Measurements from ENCODE around the gene ILF2.
A peak's percentile ranks its signal among the peaks of the same experiment; 100 is the strongest.

ILF2 gene

GRCh38 chr1:153617663-153618062, 53.1 kb downstream of the ILF2 start:
- H3K9ac ChIP-seq (ENCODE audit: low read depth, low read length) = peak overlapping the region; percentile 14
- no peaks in the 10 kb centered on the region for H3K9me3 ChIP-seq (replicated peaks; ENCODE audit: low read length)
- peaks cover 31% of the 10 kb centered on the region for H3K36me3 ChIP-seq (ENCODE audit: insufficient read depth, low read length)
- H3K27me3 ChIP-seq (ENCODE audit: control insufficient read depth, insufficient read depth, low read length) = no peaks in the 10 kb centered on the region
- peaks cover 19% of the 10 kb centered on the region for H3K4me1 ChIP-seq (ENCODE audit: control insufficient read depth, insufficient read depth, low read length)
- H3K4me2 ChIP-seq (ENCODE audit: low read length) = no peak overlapping the region
- H3K4me3 ChIP-seq (ENCODE audit: low read length) = no peak overlapping the region

- Histone ChIP-seq H3K27me3 (ENCODE audit: control insufficient read depth, insufficient read depth, low read length) (no peaks in the 10 kb centered on the region), H3K4me1 (ENCODE audit: control insufficient read depth, insufficient read depth, low read length) (peaks cover 19% of the 10 kb centered on the region), H3K4me2 (ENCODE audit: low read length) (no peak overlapping the region), H3K9ac (ENCODE audit: low read depth, low read length) (no peak overlapping the region), H3K4me3 (ENCODE audit: low read length) (no peak overlapping the region), H3K9me3 (replicated peaks; ENCODE audit: low read length) (no peaks in the 10 kb centered on the region), H3K36me3 (ENCODE audit: insufficient read depth, low read length) (peaks cover 25% of the 10 kb centered on the region)
Measured at GRCh38 chr1:153616917-153617311, 53.9 kb downstream of the ILF2 start.

GRCh38 chr1:153616144-153616916, 54.5 kb downstream of the ILF2 start, which contains the start of gene S100A14:
TSS of gene S100A14 (minus strand) at chr1:153616325. CDS start at chr1:153615858, 467 bp downstream.
- H3K36me3 ChIP-seq (ENCODE audit: insufficient read depth, low read length) = peaks cover 28% of the 10 kb centered on the region
- peaks cover 19% of the 10 kb centered on the region for H3K4me1 ChIP-seq (ENCODE audit: control insufficient read depth, insufficient read depth, low read length)
- no peak within 1 kb of the TSS for H3K4me2 ChIP-seq (ENCODE audit: low read length)
- no peak within 1 kb of the TSS for H3K4me3 ChIP-seq (ENCODE audit: low read length)
- no peak within 1 kb of the TSS for H3K9ac ChIP-seq (ENCODE audit: low read depth, low read length)
- no peaks in the 10 kb centered on the region for H3K27me3 ChIP-seq (ENCODE audit: control insufficient read depth, insufficient read depth, low read length)
- no peaks in the 10 kb centered on the region for H3K9me3 ChIP-seq (replicated peaks; ENCODE audit: low read length)

GRCh38 chr1:153615406-153615805, 55.4 kb downstream of the ILF2 start:
- no peaks in the 10 kb centered on the region for H3K9me3 ChIP-seq (replicated peaks; ENCODE audit: low read length)
- H3K4me1 ChIP-seq (ENCODE audit: control insufficient read depth, insufficient read depth, low read length) = peaks cover 23% of the 10 kb centered on the region
- H3K9ac ChIP-seq (ENCODE audit: low read depth, low read length) = no peak overlapping the region
- H3K36me3 ChIP-seq (ENCODE audit: insufficient read depth, low read length) = peaks cover 23% of the 10 kb centered on the region
- H3K27me3 ChIP-seq (ENCODE audit: control insufficient read depth, insufficient read depth, low read length) = no peaks in the 10 kb centered on the region
- H3K4me2 ChIP-seq (ENCODE audit: low read length) = no peak overlapping the region
- no peak overlapping the region for H3K4me3 ChIP-seq (ENCODE audit: low read length)

- Histone ChIP-seq H3K36me3 (ENCODE audit: insufficient read depth, low read length) (peaks cover 21% of the 10 kb centered on the region), H3K9ac (ENCODE audit: low read depth, low read length) (no peak overlapping the region), H3K4me3 (ENCODE audit: low read length) (no peak overlapping the region), H3K27me3 (ENCODE audit: control insufficient read depth, insufficient read depth, low read length) (no peaks in the 10 kb centered on the region), H3K4me1 (ENCODE audit: control insufficient read depth, insufficient read depth, low read length) (peaks cover 28% of the 10 kb centered on the region), H3K9me3 (replicated peaks; ENCODE audit: low read length) (no peaks in the 10 kb centered on the region), H3K4me2 (ENCODE audit: low read length) (no peak overlapping the region)
Measured at GRCh38 chr1:153614906-153615305, 55.9 kb downstream of the ILF2 start.

- Histone ChIP-seq H3K4me2 (ENCODE audit: low read length) (no peak overlapping the region), H3K9ac (ENCODE audit: low read depth, low read length) (no peak overlapping the region), H3K4me3 (ENCODE audit: low read length) (no peak overlapping the region), H3K27me3 (ENCODE audit: control insufficient read depth, insufficient read depth, low read length) (no peaks in the 10 kb centered on the region), H3K4me1 (ENCODE audit: control insufficient read depth, insufficient read depth, low read length) (peaks cover 34% of the 10 kb centered on the region), H3K36me3 (ENCODE audit: insufficient read depth, low read length) (peaks cover 18% of the 10 kb centered on the region), H3K9me3 (replicated peaks; ENCODE audit: low read length) (no peaks in the 10 kb centered on the region)
Measured at GRCh38 chr1:153614189-153614900, 56.4 kb downstream of the ILF2 start.

- H3K36me3 ChIP-seq (ENCODE audit: insufficient read depth, low read length) = peaks cover 10% of the 10 kb centered on the region
- no peaks in the 10 kb centered on the region for H3K27me3 ChIP-seq (ENCODE audit: control insufficient read depth, insufficient read depth, low read length)
- H3K4me3 ChIP-seq (ENCODE audit: low read length) = peak overlapping the region; percentile 92
- peak overlapping the region; percentile 89 for H3K9ac ChIP-seq (ENCODE audit: low read depth, low read length)
- no peaks in the 10 kb centered on the region for H3K9me3 ChIP-seq (replicated peaks; ENCODE audit: low read length)
- peak overlapping the region; percentile 94 for H3K4me2 ChIP-seq (ENCODE audit: low read length)
- peaks cover 41% of the 10 kb centered on the region for H3K4me1 ChIP-seq (ENCODE audit: control insufficient read depth, insufficient read depth, low read length)
Measured at GRCh38 chr1:153613406-153613805, 57.4 kb downstream of the ILF2 start.

- Histone ChIP-seq H3K9me3 (replicated peaks; ENCODE audit: low read length) (no peaks in the 10 kb centered on the region), H3K4me3 (ENCODE audit: low read length) (peak within 1 kb of the TSS; percentile 92), H3K27me3 (ENCODE audit: control insufficient read depth, insufficient read depth, low read length) (no peaks in the 10 kb centered on the region), H3K9ac (ENCODE audit: low read depth, low read length) (peak within 1 kb of the TSS; percentile 89), H3K4me2 (ENCODE audit: low read length) (peak within 1 kb of the TSS; percentile 94), H3K4me1 (ENCODE audit: control insufficient read depth, insufficient read depth, low read length) (peaks cover 46% of the 10 kb centered on the region), H3K36me3 (ENCODE audit: insufficient read depth, low read length) (peaks cover 15% of the 10 kb centered on the region)
Measured at GRCh38 chr1:153612755-153613331, 58.0 kb downstream of the ILF2 start, which contains the start of gene S100A16. TSS of gene S100A16 (minus strand) at chr1:153613137. CDS start at chr1:153608151, 4,986 bp downstream.

- Histone ChIP-seq H3K27me3 (ENCODE audit: control insufficient read depth, insufficient read depth, low read length) (no peaks in the 10 kb centered on the region), H3K4me1 (ENCODE audit: control insufficient read depth, insufficient read depth, low read length) (peaks cover 48% of the 10 kb centered on the region), H3K9me3 (replicated peaks; ENCODE audit: low read length) (no peaks in the 10 kb centered on the region), H3K4me2 (ENCODE audit: low read length) (peak overlapping the region; percentile 94), H3K9ac (ENCODE audit: low read depth, low read length) (peak overlapping the region; percentile 89), H3K36me3 (ENCODE audit: insufficient read depth, low read length) (peaks cover 21% of the 10 kb centered on the region), H3K4me3 (ENCODE audit: low read length) (peak overlapping the region; percentile 92)
Measured at GRCh38 chr1:153612111-153612754, 58.6 kb downstream of the ILF2 start.

Data from skeletal muscle satellite cell (primary cell).